HG03039 (cell line): Measurements from ENCODE around the gene KCNQ1.

Experiments used
- ATAC-seq: cut with Tn5 transposase; IDR thresholded peaks from one replicate; pipeline ENCODE4 v1.9.1; 2021; ENCODE audit warnings: mild to moderate bottlenecking, moderate library complexity; ENCODE audit not compliant: unreplicated experiment

Gene KCNQ1

GRCh38 chr11:2797121-2797711, 352.4 kb downstream of the KCNQ1 start:
- ATAC-seq = no peak

GRCh38 chr11:2797741-2798361, 353.0 kb downstream of the KCNQ1 start:
- no peak for ATAC-seq

- ATAC-seq = no peak
Observed at GRCh38 chr11:2798951-2799761, 354.3 kb downstream of the KCNQ1 start.

- no peak for ATAC-seq
Observed at GRCh38 chr11:2799881-2800654, 355.3 kb downstream of the KCNQ1 start.

- ATAC-seq = no peak
Observed at GRCh38 chr11:2800655-2801531, 356.1 kb downstream of the KCNQ1 start.

- no peak for ATAC-seq
Observed at GRCh38 chr11:2801711-2802388, 357.0 kb downstream of the KCNQ1 start.

- ATAC-seq = no peak
Observed at GRCh38 chr11:2802389-2803185, 357.8 kb downstream of the KCNQ1 start.

- no peak for ATAC-seq
Observed at GRCh38 chr11:2803186-2804091, 358.6 kb downstream of the KCNQ1 start.

GRCh38 chr11:2804189-2804588, 359.4 kb downstream of the KCNQ1 start:
- no peak for ATAC-seq

GRCh38 chr11:2804701-2805387, 360.0 kb downstream of the KCNQ1 start:
- ATAC-seq = no peak

- no peak for ATAC-seq
Observed at GRCh38 chr11:2805388-2806056, 360.7 kb downstream of the KCNQ1 start.

- ATAC-seq = no peak
Observed at GRCh38 chr11:2806351-2807024, 361.7 kb downstream of the KCNQ1 start.

GRCh38 chr11:2807025-2807681, 362.3 kb downstream of the KCNQ1 start:
- no peak for ATAC-seq

- no peak for ATAC-seq
Observed at GRCh38 chr11:2807801-2808241, 363.0 kb downstream of the KCNQ1 start.
